GM12864 (cell line): ENCODE data around the gene TACC3.

ENCODE experiments used
- DNase-seq: peaks from one replicate; pipeline ENCODE4 v3.0.0-alpha.2; 2011; ENCODE audit warnings: low read depth
- H3K4me3 ChIP-seq: 2 replicates; pipeline ENCODE4 v1.5.1; 2011; ENCODE audit warnings: mild to moderate bottlenecking, low read depth, low read length, control low read depth
- TF ChIP-seq, protein P1 (sequence below): IDR thresholded peaks from 2 replicates; pipeline ENCODE4 v1.5.1; 2011; ENCODE audit warnings: low read depth, mild to moderate bottlenecking, moderate library complexity, low read length, control low read depth, inconsistent platforms; ENCODE audit errors: missing control alignments

The TACC3 gene

DNA sequence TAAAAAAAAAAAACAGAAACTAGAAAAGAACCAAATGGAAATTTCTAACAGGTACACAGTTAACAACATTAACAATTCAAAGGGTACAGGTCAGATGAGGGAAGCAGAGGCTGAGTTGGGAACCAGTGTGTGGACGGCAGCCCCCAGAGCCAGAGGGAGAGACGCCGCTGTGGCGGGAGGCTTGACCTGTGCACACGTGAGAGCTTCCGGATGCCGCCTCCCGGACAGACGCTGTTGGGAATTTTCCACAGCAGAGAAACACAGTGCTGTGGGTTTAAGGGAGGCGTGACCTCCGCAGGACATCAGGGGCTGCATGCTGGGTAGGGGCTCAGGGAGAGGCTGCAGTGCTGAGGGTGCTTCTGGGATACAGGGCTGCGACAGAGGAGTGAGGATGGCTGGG is 22.2 kb downstream of the TACC3 start:
- TF ChIP-seq, protein P1, sequence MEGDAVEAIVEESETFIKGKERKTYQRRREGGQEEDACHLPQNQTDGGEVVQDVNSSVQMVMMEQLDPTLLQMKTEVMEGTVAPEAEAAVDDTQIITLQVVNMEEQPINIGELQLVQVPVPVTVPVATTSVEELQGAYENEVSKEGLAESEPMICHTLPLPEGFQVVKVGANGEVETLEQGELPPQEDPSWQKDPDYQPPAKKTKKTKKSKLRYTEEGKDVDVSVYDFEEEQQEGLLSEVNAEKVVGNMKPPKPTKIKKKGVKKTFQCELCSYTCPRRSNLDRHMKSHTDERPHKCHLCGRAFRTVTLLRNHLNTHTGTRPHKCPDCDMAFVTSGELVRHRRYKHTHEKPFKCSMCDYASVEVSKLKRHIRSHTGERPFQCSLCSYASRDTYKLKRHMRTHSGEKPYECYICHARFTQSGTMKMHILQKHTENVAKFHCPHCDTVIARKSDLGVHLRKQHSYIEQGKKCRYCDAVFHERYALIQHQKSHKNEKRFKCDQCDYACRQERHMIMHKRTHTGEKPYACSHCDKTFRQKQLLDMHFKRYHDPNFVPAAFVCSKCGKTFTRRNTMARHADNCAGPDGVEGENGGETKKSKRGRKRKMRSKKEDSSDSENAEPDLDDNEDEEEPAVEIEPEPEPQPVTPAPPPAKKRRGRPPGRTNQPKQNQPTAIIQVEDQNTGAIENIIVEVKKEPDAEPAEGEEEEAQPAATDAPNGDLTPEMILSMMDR = no peak
- no peak for DNase-seq
- no peak overlapping the region for H3K4me3 ChIP-seq

DNA sequence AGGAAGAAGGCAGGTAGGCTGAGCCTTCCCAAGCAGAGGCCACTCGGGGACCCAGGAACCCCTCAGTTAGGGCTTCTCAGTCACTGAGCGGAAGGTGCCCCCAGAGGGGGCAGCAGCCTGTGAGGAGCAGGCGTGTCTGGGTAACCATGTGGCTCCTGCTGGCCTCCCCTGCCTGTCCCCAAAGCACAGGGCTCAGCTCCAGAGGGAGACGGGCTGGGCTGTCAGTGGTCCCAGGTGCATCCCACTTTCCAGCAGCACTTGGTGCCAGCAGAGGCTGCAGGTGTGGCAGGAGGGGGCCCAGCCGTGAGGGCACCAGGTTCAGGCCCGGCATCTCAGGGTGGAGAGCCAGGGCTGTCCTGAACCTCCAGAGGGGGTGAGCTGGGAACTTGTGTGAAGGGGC is 22.7 kb downstream of the TACC3 start:
- no peak overlapping the region for H3K4me3 ChIP-seq
- TF ChIP-seq, protein P1 = no peak
- no peak for DNase-seq

DNA sequence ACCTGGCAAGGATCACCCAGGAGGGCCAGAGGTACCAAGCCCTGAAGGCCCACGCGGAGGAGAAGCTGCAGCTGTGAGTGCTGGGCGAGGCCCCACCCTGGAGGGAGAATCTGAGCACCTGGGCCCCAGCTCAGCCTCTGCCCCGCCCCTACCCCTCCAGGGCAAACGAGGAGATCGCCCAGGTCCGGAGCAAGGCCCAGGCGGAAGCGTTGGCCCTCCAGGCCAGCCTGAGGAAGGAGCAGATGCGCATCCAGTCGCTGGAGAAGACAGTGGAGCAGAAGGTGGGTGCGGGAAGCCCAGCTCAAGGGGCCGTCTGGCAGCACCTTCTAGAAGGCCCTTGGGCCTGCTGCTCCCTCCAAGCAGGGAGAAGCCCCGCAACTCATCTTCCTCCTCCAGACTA is 23.2 kb downstream of the TACC3 start:
- H3K4me3 ChIP-seq = no peak overlapping the region
- TF ChIP-seq, protein P1 = no peak
- no peak for DNase-seq

DNA sequence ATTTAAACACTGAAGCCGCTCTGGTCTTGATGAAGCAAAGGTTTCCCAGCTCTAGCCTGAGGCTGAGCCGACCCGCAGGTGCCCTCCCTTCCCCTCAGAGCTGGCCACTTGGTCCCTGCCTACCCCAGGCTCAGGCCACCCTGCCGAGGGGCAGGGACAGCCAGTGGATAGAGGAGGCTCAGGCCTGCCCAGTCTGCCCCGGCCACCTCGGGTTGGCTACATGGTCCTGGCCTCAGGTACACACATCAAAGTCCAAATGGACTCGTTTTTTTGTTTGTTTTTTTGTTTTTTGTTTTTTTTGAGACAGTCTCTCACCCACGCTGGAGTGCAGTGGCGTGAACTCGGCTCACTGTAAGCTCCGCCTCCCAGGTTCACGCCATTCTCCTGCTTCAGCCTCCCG is 23.8 kb downstream of the TACC3 start:
- H3K4me3 ChIP-seq = no peak overlapping the region
- TF ChIP-seq, protein P1 = no peak
- no peak for DNase-seq

GRCh38 chr4:1745697-1746096 is 24.4 kb downstream of the TACC3 start:
- DNase-seq = no peak
- H3K4me3 ChIP-seq = no peak overlapping the region
- TF ChIP-seq, protein P1 = no peak

DNA sequence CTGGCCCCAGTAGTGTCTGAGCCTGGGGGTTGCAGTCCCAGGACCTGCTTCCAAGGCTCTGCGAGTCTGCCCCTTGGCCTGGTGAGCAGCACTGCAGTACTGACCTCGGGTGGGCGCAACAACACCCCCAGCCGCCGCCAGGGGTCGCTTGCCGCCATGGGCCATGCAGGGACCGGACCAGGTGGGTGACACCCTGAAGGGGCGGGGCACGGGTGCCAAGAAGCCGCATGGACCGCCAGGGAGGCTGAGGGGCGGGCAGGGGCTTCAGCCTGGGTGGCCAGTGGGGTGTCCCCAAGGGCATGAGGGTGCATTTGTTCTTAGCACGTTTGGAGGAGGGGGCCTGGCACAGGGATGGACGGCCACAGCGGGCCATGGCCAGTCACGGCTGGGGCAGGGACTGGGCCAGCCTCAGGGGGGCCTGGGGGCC is 25.0 kb downstream of the TACC3 start:
- TF ChIP-seq, protein P1 = peak; percentile 81
- DNase-seq = no peak
- H3K4me3 ChIP-seq = no peak overlapping the region

- no peak for DNase-seq
- TF ChIP-seq, protein P1 = no peak
These were observed 25.7 kb downstream of the TACC3 start for GRCh38 chr4:1746919-1747602.

More at GRCh38 chr4:1746919-1747602, 25.7 kb downstream of the TACC3 start:
- H3K4me3 ChIP-seq = no peak overlapping the region
